NCI-H1417 (cell line): Measurements from ENCODE around the gene CCDC85B.

ENCODE experiments used
- DNase-seq, 3 experiments: peaks; one replicate each; lab custom pipeline; 2025; lab: John Stamatoyannopoulos, UW

Gene CCDC85B

GRCh38 chr11:65934014-65934413, 43.5 kb downstream of the CCDC85B start:
- no peak for DNase-seq

- no peak for DNase-seq
These were observed 47.3 kb downstream of the CCDC85B start for GRCh38 chr11:65937766-65938165.
